Esophagus squamous epithelium (tissue), 5 donors: ENCODE measurements around the gene LRP8. TPM values are rescaled to one million over a fixed set of nuclear protein-coding genes. Genes with fewer than 3 reads are reported as not detected.
A peak's percentile ranks its signal among the peaks of the same experiment; 100 is the strongest.

Source experiments
- DNase-seq: peaks from one replicate; lab custom pipeline; 2025; lab: John Stamatoyannopoulos, UW
- H3K27ac ChIP-seq, 4 donors: fragments of 200-600 bp; sonication (generic); one replicate each; pipeline ENCODE4 v1.5.1; 2016 to 2019; ENCODE audit warnings: mild to moderate bottlenecking in 1 of 4
- H3K27me3 ChIP-seq, 4 donors: fragments of 200-600 bp; sonication (generic); 1 replicate in 3 of 4; 2 replicates in 1 of 4; pipeline versions ENCODE4 v1.5.1 to v1.6.0; 2017 to 2021; ENCODE audit warnings: antibody characterized with exemption in 1 of 4
- H3K36me3 ChIP-seq, 3 donors: fragments of 200-600 bp; sonication (generic); one replicate each; pipeline ENCODE4 v1.5.1; 2016 to 2019
- H3K4me1 ChIP-seq, 3 donors: fragments of 200-600 bp; sonication (generic); one replicate each; pipeline ENCODE4 v1.5.1; 2017 to 2019
- H3K4me3 ChIP-seq, 4 donors: fragments of 200-600 bp; sonication (generic); 1 replicate in 3 of 4; 2 replicates in 1 of 4; pipeline ENCODE4 v1.5.1; 2016 to 2019; ENCODE audit warnings: mild to moderate bottlenecking in 2 of 4, moderate library complexity in 1 of 4
- H3K9me3 ChIP-seq, 3 donors: fragments of 200-600 bp; sonication (generic); one replicate each; pipeline ENCODE4 v1.5.1; 2016 to 2019
- CTCF ChIP-seq, 6 experiments: fragments of 450-650 bp in 4 of 6; fragments of 200-600 bp in 2 of 6; sonication (generic) in 2 of 6; IDR thresholded peaks; one replicate each; pipeline ENCODE4 v1.5.1; 2016 to 2019; ENCODE audit warnings: antibody characterized with exemption in 6 of 6, mild to moderate bottlenecking in 4 of 6, moderate library complexity in 4 of 6
- POLR2A ChIP-seq, 4 donors: fragments of 450-650 bp; IDR thresholded peaks; one replicate each; pipeline ENCODE4 v1.6.1; 2017; ENCODE audit warnings: antibody characterized with exemption in 4 of 4, mild to moderate bottlenecking in 4 of 4, moderate library complexity in 3 of 4
- WGBS, 2 donors: methylation state at CpG; one replicate each; pipeline ENCODE4 v1.1.5; 2018; 5-methylcytosine and 5-hydroxymethylcytosine counted together
- intact Hi-C: fragments of 100-400 bp; cut with DNase I; formaldehyde crosslinking; loops from one replicate; pipeline ENCODE4 v1.15.0; 2022
- total RNA-seq, 4 donors: library from RNA; depleted of rRNA; stranded (reverse); fragments of >200 nt; gene quantifications; one replicate each; pipeline ENCODE4 v1.1.0, GENCODE V29; 2016
- donor health status: DM: yes; HTN: yes; CAD: no.

LRP8 gene
- total RNA-seq, 4 donors from 2014 or later, result 15.3 to 39.6 (median 18.8) TPM

DNA sequence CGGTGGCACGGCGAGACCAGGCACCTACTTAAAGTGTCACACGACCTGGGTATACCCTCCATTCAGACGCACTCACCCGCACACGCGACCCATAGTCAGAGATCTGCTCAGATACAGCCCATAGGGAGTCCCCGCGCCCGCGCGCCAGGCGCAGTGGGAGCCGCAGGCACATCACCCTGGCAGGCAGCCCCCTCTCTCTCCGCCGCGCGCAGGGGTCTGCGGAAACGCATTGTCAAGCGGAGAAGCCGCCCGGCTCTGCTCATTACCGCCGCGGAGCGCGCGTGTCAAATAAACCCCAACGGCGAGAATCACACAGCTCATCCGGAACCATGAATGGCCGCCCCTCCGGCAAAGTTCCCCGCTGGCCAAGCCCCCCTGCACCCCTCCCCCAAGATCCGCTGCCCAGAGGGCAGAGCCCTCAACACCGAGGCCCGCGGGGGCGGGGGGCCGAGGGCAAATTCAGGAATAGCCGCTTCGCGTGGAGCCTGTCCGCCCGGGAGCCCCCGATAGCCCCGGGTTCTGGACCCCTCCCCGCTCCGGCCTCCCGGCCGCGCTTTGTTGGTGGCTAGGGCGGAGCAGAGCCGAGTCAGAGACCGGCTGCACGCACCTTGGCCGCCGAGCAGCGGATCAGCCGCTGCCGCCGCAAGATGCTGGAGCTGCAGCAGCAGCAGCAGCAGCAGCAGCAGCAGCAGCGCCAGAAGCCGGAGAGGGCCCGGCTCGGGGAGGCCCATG, 522 bp downstream of the LRP8 start:
- intact Hi-C loops, result no loop called here
- WGBS, 2 donors, result 0% methylated on average over 8 of the region's 68 CpGs; no CpG with 5 or more reads in 1 of the 2 donors
- Histone ChIP-seq H3K27ac (peak overlapping the region; percentile 75 to 88 (median 83)), H3K27me3 (no peaks in the 10 kb centered on the region), H3K36me3 (peaks cover 0 to 7% (median 0%) of the 10 kb centered on the region in 3 donors), H3K4me3 (peak overlapping the region; percentile 81 to 91 (median 83)), H3K9me3 (no peaks in the 10 kb centered on the region), H3K4me1 (peaks cover 14 to 37% (median 18%) of the 10 kb centered on the region in 3 donors)
- TF ChIP-seq CTCF (IDR thresholded peaks at IDR 0.05) (no peak), POLR2A (IDR thresholded peaks at IDR 0.05) (no peak)
- DNase-seq, result no peak

GRCh38 chr1:53326598-53327181, 1.2 kb downstream of the LRP8 start:
- WGBS, 2 donors, result 0% methylated on average over 15 of the region's 53 CpGs; no CpG with 5 or more reads in 1 of the 2 donors
- Histone ChIP-seq H3K27me3 (no peaks in the 10 kb centered on the region), H3K36me3 (peaks cover 0 to 7% (median 0%) of the 10 kb centered on the region in 3 donors), H3K27ac (peak overlapping the region; percentile 75 to 88 (median 83)), H3K9me3 (no peaks in the 10 kb centered on the region), H3K4me1 (peaks cover 14 to 37% (median 18%) of the 10 kb centered on the region in 3 donors), H3K4me3 (peak overlapping the region; percentile 81 to 91 (median 83))
- no peak for DNase-seq
- intact Hi-C loops, result no loop called here
- peak in 1 of 6 experiments; percentile 5 for TF ChIP-seq CTCF (IDR thresholded peaks at IDR 0.05)
- peak in 2 of 4 donors; percentile 4 to 20 for TF ChIP-seq POLR2A (IDR thresholded peaks at IDR 0.05)

- 0% methylated on average over 3 to 11 of the region's 42 CpGs for WGBS, 2 donors
- TF ChIP-seq POLR2A (IDR thresholded peaks at IDR 0.05) (peak in 2 of 4 donors; percentile 23 to 50), CTCF (IDR thresholded peaks at IDR 0.05) (no peak)
- Histone ChIP-seq H3K27me3 (no peaks in the 10 kb centered on the region), H3K4me3 (peak overlapping the region; percentile 81 to 91 (median 83)), H3K4me1 (peaks cover 14 to 37% (median 18%) of the 10 kb centered on the region in 3 donors), H3K27ac (peak overlapping the region; percentile 75 to 88 (median 83)), H3K9me3 (no peaks in the 10 kb centered on the region), H3K36me3 (peaks cover 0 to 7% (median 0%) of the 10 kb centered on the region in 3 donors)
- intact Hi-C loops, result no loop called here
- DNase-seq, result peak; percentile 80
Observed at GRCh38 chr1:53326088-53326597, 1.7 kb downstream of the LRP8 start.

GRCh38 chr1:53325326-53326087, 2.4 kb downstream of the LRP8 start:
- Histone ChIP-seq H3K27me3 (no peaks in the 10 kb centered on the region), H3K27ac (peak overlapping the region; percentile 75 to 88 (median 83)), H3K4me3 (peak overlapping the region; percentile 81 to 91 (median 83)), H3K36me3 (peaks cover 0 to 7% (median 0%) of the 10 kb centered on the region in 3 donors), H3K9me3 (no peaks in the 10 kb centered on the region), H3K4me1 (peaks cover 14 to 37% (median 18%) of the 10 kb centered on the region in 3 donors)
- intact Hi-C loops, result no loop called here
- peak in 1 of 6 experiments; percentile 5 for TF ChIP-seq CTCF (IDR thresholded peaks at IDR 0.05)
- TF ChIP-seq POLR2A (IDR thresholded peaks at IDR 0.05), result no peak
- WGBS, 2 donors, result 15 to 19% methylated on average over 10 to 16 of the region's 26 CpGs
- no peak for DNase-seq
